ENCODE data around the gene PKNOX2. TPM values are rescaled to one million over a fixed set of nuclear protein-coding genes. Genes with fewer than 3 reads are reported as not detected.

Gene PKNOX2
- total RNA-seq, 1 donor: under 0.01 TPM

GRCh38 chr11:125193841-125194240 is 29.3 kb downstream of the PKNOX2 start:
- no peaks in the 10 kb centered on the region for H3K4me1 ChIP-seq (ENCODE audit: insufficient read depth, low read length)
- no peaks in the 10 kb centered on the region for H3K9me3 ChIP-seq (ENCODE audit: low read depth, low read length)
- no peak overlapping the region for H3K4me3 ChIP-seq (ENCODE audit: low read length)
- peaks cover 7% of the 10 kb centered on the region for H3K27me3 ChIP-seq (ENCODE audit: insufficient read depth, low read length)

GRCh38 chr11:125199915-125200314 is 35.4 kb downstream of the PKNOX2 start:
- Histone ChIP-seq H3K9me3 (ENCODE audit: low read depth, low read length) (no peaks in the 10 kb centered on the region), H3K27me3 (ENCODE audit: insufficient read depth, low read length) (no peaks in the 10 kb centered on the region), H3K4me1 (ENCODE audit: insufficient read depth, low read length) (no peaks in the 10 kb centered on the region), H3K4me3 (ENCODE audit: low read length) (no peak overlapping the region)

DNA sequence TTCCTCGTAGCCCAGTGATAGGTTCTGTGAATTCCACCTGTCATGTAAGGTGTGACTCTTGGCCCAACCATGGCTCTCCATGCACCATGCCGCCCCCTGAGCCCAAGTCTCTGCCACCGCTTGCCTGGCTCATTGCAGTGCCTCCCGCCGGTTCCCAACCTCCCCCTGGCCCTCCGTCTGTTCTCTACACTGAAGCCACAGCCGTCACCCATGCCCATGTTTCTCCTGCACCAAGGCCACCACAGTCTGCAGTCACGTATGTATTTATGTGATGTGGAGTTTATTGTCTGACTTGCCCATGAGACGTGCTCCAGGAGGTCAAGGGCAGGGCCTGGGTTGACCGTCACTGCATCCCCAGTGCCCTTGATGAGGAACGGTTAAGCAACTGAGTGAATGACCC is 35.9 kb downstream of the PKNOX2 start:
- H3K4me3 ChIP-seq (ENCODE audit: low read length): no peak overlapping the region
- no peaks in the 10 kb centered on the region for H3K27me3 ChIP-seq (ENCODE audit: insufficient read depth, low read length)
- no peaks in the 10 kb centered on the region for H3K4me1 ChIP-seq (ENCODE audit: insufficient read depth, low read length)
- no peaks in the 10 kb centered on the region for H3K9me3 ChIP-seq (ENCODE audit: low read depth, low read length)

DNA sequence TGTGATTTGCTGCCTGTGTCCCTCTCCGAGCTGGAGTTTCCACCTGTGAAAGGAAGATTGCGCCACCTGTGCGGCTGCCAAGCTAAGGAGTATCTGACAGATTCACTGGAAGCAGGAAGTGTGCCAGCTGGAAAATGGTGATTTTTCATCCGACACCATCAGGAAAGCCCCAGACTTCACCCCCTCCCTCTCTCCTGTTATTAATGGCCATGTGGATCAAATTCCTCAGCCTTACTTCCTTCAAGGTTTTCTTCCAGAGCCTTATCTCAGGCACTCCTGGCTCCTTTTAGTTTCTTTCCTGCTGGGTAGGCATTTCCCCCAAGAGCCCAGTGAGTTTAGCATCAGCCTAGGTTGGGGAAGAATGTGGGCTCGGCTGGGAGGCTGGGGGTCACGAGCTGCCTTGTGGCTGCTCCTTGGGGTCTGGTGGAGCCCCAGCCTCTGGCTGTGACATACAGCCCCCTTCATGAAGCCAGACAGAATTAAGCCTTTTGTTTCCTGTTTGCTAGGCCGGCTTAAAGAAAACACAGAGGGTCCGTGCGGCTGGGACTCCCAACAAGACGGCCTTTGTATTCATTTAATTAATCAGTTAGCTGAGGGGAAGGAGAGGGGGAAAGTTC is 37.1 kb downstream of the PKNOX2 start:
- Histone ChIP-seq H3K27me3 (ENCODE audit: insufficient read depth, low read length) (no peaks in the 10 kb centered on the region), H3K4me3 (ENCODE audit: low read length) (no peak overlapping the region), H3K4me1 (ENCODE audit: insufficient read depth, low read length) (no peaks in the 10 kb centered on the region), H3K9me3 (ENCODE audit: low read depth, low read length) (no peaks in the 10 kb centered on the region)

GRCh38 chr11:125202362-125202880 is 37.9 kb downstream of the PKNOX2 start:
- H3K27me3 ChIP-seq (ENCODE audit: insufficient read depth, low read length): no peaks in the 10 kb centered on the region
- no peaks in the 10 kb centered on the region for H3K9me3 ChIP-seq (ENCODE audit: low read depth, low read length)
- H3K4me1 ChIP-seq (ENCODE audit: insufficient read depth, low read length): no peaks in the 10 kb centered on the region
- no peak overlapping the region for H3K4me3 ChIP-seq (ENCODE audit: low read length)

DNA sequence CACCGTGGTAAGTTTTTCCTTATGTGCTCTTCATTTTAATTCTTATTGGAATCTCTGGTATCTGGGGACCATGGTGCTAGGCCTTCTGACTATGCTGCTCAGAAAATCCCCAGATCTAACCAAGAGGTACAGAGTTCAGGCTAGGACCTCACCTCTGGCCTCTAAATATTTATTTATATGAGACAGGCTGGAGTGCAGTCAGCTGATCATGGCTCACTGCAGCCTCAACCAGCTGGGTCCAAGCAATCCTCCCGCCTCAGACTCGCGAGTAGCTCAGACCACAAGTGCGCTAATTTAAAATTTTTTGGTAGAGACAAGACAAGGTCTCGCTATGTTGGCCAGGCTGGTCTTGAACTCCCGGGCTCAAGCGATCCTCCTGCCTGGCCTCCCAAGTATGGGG is 38.4 kb downstream of the PKNOX2 start:
- peaks cover under 1% of the 10 kb centered on the region for H3K27me3 ChIP-seq (ENCODE audit: insufficient read depth, low read length)

DNA sequence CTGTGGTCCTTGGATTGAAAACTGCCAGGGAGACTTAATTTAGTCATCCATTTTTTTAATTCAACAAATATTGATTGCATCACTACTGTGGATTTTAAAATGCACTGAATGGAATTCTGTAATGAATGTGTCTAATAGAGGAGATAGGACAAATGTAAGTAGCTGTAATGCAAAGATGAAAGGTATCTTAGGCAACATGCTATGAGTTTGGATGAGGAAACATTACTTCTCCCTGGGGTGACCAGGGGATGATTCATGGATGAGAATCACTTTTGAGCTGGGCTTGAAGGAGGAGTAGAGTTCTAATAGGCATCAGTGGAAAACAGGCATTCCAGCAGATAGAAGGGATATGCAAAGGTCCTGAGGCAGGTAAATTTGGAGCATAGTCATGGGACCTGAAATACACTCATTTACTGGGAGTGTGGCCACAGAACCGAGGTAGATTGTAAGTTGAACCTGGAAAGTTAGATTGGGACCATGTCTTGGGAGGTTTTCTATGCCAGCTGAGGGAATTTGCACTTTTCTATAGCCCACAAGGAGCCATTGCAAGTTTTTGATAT is 43.4 kb downstream of the PKNOX2 start:
- H3K27me3 ChIP-seq (ENCODE audit: insufficient read depth, low read length): peaks cover 2% of the 10 kb centered on the region
- H3K9me3 ChIP-seq (ENCODE audit: low read depth, low read length): no peaks in the 10 kb centered on the region
- no peak overlapping the region for H3K4me3 ChIP-seq (ENCODE audit: low read length)
- H3K4me1 ChIP-seq (ENCODE audit: insufficient read depth, low read length): no peaks in the 10 kb centered on the region

More for the DNA sequence above, 38.4 kb downstream of the PKNOX2 start:
- no peak overlapping the region for H3K4me3 ChIP-seq (ENCODE audit: low read length)
- H3K4me1 ChIP-seq (ENCODE audit: insufficient read depth, low read length): no peaks in the 10 kb centered on the region
- H3K9me3 ChIP-seq (ENCODE audit: low read depth, low read length): no peaks in the 10 kb centered on the region

DNA sequence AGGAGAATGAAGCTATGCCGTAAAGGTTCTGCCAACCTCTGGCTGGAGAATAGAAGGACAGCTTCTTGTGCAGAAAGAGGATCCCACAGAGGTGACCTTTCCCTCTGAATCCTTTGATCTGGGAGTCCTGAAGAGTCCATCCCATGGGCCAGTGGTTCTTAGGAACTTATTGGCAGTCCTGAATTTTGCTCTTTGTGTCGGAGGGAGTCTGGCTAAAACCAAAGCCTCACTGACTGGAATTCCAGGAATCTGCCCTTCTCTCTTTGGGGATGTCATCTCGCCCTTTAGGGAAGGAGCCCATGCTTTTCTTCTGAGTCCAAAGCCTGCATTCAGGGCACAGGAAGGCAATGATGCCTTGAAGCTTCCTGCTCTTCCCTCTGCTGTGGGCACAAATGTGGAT is 45.5 kb downstream of the PKNOX2 start:
- Histone ChIP-seq H3K4me3 (ENCODE audit: low read length) (no peak overlapping the region), H3K27me3 (ENCODE audit: insufficient read depth, low read length) (peaks cover 2% of the 10 kb centered on the region), H3K4me1 (ENCODE audit: insufficient read depth, low read length) (no peaks in the 10 kb centered on the region), H3K9me3 (ENCODE audit: low read depth, low read length) (no peaks in the 10 kb centered on the region)

DNA sequence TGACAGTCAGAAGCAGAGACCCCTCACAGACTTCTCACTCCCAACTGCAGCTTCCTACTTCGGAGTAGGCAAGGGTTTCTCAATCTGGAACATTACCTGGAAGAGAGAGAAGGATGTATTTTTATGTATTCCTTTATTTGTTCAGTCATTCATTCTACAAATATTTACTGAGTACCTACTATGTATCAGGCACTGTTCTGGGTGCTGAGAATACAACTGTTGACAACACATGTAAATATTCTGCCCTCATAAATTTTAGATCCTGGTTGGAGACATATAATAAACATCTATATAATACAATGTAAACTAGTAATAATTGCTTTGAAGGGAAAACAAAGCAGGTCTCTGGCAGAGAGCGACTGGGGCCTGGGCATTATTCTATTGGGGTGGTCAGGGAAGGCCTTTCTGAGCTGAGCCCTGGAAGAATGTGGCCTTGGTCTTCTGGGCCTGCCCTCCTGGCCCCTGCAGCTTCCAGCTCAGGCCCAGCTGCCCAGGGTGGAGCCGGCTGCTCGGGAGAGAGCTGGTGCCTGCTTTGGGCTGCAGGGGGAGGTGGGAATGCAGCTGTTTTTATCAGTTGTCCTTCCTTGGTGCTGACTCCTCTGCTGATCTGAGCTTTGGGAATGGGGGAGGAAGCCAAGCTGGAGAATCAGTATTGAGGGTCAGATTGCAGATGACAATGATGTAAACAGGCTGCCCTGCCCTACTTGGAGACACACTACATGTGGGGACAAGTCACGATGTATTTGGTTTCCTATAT is 46.8 kb downstream of the PKNOX2 start:
- peaks cover 2% of the 10 kb centered on the region for H3K27me3 ChIP-seq (ENCODE audit: insufficient read depth, low read length)
- no peak overlapping the region for H3K4me3 ChIP-seq (ENCODE audit: low read length)
- H3K4me1 ChIP-seq (ENCODE audit: insufficient read depth, low read length): no peaks in the 10 kb centered on the region
- H3K9me3 ChIP-seq (ENCODE audit: low read depth, low read length): no peaks in the 10 kb centered on the region

DNA sequence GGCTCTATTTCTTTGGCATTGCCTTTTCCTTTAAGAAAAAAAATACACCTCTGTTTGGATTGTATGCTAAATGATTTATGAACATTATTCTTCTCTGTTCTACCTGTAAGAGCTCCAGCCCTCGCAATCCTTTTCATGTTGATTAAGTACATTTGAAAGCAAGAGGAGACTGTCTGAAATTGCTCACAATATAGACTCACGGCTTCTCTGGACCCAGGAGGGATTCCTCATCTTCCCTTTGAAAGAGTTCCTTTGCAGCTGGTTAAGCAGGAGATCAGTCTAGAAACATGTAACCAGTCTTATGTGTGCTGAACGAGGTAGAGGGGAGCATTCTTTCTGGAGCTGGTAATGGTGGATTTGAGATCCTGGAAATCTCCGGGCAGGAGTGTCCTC is 47.4 kb downstream of the PKNOX2 start:
- Histone ChIP-seq H3K9me3 (ENCODE audit: low read depth, low read length) (no peaks in the 10 kb centered on the region), H3K4me1 (ENCODE audit: insufficient read depth, low read length) (no peaks in the 10 kb centered on the region), H3K4me3 (ENCODE audit: low read length) (no peak overlapping the region), H3K27me3 (ENCODE audit: insufficient read depth, low read length) (peaks cover 2% of the 10 kb centered on the region)

- Histone ChIP-seq H3K4me3 (ENCODE audit: low read length) (no peak overlapping the region), H3K27me3 (ENCODE audit: insufficient read depth, low read length) (no peaks in the 10 kb centered on the region), H3K9me3 (ENCODE audit: low read depth, low read length) (no peaks in the 10 kb centered on the region), H3K4me1 (ENCODE audit: insufficient read depth, low read length) (no peaks in the 10 kb centered on the region)
Observed at GRCh38 chr11:125214601-125215565, 50.3 kb downstream of the PKNOX2 start.

- Histone ChIP-seq H3K9me3 (ENCODE audit: low read depth, low read length) (no peaks in the 10 kb centered on the region), H3K27me3 (ENCODE audit: insufficient read depth, low read length) (no peaks in the 10 kb centered on the region), H3K4me3 (ENCODE audit: low read length) (no peak overlapping the region), H3K4me1 (ENCODE audit: insufficient read depth, low read length) (no peaks in the 10 kb centered on the region)
Observed at GRCh38 chr11:125215976-125216375, 51.4 kb downstream of the PKNOX2 start.

GRCh38 chr11:125218336-125218735 is 53.8 kb downstream of the PKNOX2 start:
- Histone ChIP-seq H3K4me1 (ENCODE audit: insufficient read depth, low read length) (no peaks in the 10 kb centered on the region), H3K4me3 (ENCODE audit: low read length) (no peak overlapping the region), H3K27me3 (ENCODE audit: insufficient read depth, low read length) (no peaks in the 10 kb centered on the region), H3K9me3 (ENCODE audit: low read depth, low read length) (no peaks in the 10 kb centered on the region)

DNA sequence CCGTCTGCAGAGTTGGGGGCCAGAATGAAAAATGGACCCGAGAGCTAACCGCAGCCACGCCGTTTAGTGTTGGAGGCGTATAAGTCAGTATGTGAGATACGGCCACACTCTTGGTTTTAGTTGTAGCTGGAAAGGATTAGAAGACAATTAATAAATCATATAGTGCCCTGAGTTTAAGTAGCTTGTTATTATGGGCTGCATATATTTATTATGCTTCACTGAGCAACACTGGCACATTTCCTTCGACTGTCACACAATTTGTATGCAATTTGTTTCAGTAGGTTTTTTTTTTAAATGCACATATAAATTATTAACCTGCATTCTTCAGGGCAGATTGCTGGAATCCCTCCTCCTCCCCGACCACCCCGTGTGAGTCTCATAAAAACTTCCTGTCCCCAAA is 56.9 kb downstream of the PKNOX2 start:
- Histone ChIP-seq H3K9me3 (ENCODE audit: low read depth, low read length) (no peaks in the 10 kb centered on the region), H3K4me1 (ENCODE audit: insufficient read depth, low read length) (no peaks in the 10 kb centered on the region), H3K27me3 (ENCODE audit: insufficient read depth, low read length) (no peaks in the 10 kb centered on the region), H3K4me3 (ENCODE audit: low read length) (no peak overlapping the region)

GRCh38 chr11:125222494-125222893 is 57.9 kb downstream of the PKNOX2 start:
- Histone ChIP-seq H3K4me1 (ENCODE audit: insufficient read depth, low read length) (no peaks in the 10 kb centered on the region), H3K9me3 (ENCODE audit: low read depth, low read length) (no peaks in the 10 kb centered on the region), H3K27me3 (ENCODE audit: insufficient read depth, low read length) (no peaks in the 10 kb centered on the region), H3K4me3 (ENCODE audit: low read length) (no peak overlapping the region)

Measured in mononuclear cell (primary cell).